Measurements from ENCODE around the gene C4orf50.

C4orf50 gene

DNA sequence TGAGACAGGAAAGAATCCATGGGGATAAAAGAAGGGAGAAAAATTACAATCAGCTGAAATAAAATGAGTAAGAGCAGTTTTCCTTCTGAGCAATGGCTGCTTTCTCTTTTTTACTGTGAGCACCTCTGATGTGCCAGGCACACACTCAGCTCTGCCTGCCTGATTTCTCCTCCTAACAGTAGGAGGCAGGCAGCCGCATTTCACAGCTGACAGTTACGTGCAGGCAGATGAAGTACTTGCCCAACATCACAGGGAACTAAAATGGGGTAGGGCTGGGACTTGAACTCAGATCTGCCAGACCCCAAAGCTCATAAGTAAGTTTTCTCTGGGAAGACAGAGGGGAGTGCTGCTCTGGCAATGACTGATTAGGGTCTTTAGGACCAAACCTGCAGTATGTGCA is 54.6 kb downstream of the C4orf50 start:
- TF ChIP-seq, protein P1, sequence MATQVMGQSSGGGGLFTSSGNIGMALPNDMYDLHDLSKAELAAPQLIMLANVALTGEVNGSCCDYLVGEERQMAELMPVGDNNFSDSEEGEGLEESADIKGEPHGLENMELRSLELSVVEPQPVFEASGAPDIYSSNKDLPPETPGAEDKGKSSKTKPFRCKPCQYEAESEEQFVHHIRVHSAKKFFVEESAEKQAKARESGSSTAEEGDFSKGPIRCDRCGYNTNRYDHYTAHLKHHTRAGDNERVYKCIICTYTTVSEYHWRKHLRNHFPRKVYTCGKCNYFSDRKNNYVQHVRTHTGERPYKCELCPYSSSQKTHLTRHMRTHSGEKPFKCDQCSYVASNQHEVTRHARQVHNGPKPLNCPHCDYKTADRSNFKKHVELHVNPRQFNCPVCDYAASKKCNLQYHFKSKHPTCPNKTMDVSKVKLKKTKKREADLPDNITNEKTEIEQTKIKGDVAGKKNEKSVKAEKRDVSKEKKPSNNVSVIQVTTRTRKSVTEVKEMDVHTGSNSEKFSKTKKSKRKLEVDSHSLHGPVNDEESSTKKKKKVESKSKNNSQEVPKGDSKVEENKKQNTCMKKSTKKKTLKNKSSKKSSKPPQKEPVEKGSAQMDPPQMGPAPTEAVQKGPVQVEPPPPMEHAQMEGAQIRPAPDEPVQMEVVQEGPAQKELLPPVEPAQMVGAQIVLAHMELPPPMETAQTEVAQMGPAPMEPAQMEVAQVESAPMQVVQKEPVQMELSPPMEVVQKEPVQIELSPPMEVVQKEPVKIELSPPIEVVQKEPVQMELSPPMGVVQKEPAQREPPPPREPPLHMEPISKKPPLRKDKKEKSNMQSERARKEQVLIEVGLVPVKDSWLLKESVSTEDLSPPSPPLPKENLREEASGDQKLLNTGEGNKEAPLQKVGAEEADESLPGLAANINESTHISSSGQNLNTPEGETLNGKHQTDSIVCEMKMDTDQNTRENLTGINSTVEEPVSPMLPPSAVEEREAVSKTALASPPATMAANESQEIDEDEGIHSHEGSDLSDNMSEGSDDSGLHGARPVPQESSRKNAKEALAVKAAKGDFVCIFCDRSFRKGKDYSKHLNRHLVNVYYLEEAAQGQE (IDR thresholded peaks at IDR 0.05; ENCODE audit: insufficient read depth in 1 of 2, low read depth in 2 of 2, low read length in 2 of 2), result no peak
- no peak for TF ChIP-seq SIN3A (IDR thresholded peaks at IDR 0.05; ENCODE audit: borderline replicate concordance, insufficient read depth, low read length)
- TF ChIP-seq FOXP2 (optimal IDR thresholded peaks at IDR 0.05; ENCODE audit: borderline replicate concordance, extremely low read depth, extremely low read length, insufficient read depth), result no peak
- TF ChIP-seq POLR2AphosphoS5 (IDR thresholded peaks at IDR 0.05; ENCODE audit: low read depth, low read length), result no peak
- TF ChIP-seq TAF1 (IDR thresholded peaks at IDR 0.05; ENCODE audit: borderline replicate concordance, insufficient read depth, low read length), result no peak

DNA sequence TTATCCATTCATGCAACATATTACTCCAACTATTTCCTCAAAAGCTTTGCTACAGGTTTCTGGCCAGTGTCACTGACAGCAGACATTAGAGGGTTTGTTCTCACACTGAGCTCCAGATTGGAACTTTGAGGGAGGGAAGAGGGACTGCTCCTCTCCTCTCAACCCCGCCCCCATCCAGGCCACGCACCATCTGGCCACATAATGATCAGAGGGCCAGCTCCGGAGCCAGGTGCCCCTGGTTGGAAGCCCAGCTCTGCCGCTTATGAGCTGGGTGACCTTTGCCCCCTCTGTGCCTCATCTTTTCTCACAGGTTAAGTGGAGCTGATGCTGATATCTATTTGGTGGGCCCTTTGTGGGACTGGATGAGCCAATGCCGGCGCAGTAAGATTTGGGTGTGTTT is 55.8 kb downstream of the C4orf50 start:
- TF ChIP-seq SIN3A (IDR thresholded peaks at IDR 0.05; ENCODE audit: borderline replicate concordance, insufficient read depth, low read length) (no peak), TAF1 (IDR thresholded peaks at IDR 0.05; ENCODE audit: borderline replicate concordance, insufficient read depth, low read length) (no peak), POLR2AphosphoS5 (IDR thresholded peaks at IDR 0.05; ENCODE audit: low read depth, low read length) (no peak), FOXP2 (optimal IDR thresholded peaks at IDR 0.05; ENCODE audit: borderline replicate concordance, extremely low read depth, extremely low read length, insufficient read depth) (no peak)
- TF ChIP-seq, protein P1 (IDR thresholded peaks at IDR 0.05; ENCODE audit: insufficient read depth in 1 of 2, low read depth in 2 of 2, low read length in 2 of 2), result no peak

DNA sequence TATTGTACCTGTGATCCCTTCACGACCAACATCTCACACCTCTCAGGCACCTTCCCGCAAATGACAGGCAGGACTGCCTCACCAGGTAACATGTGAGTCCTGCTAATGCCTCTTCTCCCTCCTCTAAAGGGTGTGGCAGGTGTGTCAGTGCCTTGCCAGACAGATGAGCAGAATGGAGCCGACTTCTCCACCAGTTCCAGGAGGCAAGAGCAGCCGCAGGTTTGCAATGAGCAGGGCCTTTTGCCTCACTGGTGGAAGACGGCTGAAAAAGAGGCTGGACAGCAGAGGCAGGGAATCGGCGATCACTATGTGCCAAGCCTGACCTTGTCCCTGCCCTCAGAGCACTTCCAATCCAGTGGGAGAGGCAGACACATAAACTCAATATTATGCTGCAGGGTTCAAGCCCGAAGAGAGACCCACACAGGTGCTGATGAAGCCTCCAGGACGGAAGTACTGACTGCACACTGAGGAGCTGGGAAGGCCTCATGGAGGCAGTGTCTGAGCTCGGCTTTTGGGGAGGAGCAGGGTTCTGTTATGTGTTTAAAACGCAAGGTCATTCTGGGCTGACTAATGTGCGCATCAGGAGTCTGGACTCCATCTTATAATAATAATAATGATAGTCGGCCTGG is 57.9 kb downstream of the C4orf50 start:
- TF ChIP-seq, protein P1 (IDR thresholded peaks at IDR 0.05; ENCODE audit: insufficient read depth in 1 of 2, low read depth in 2 of 2, low read length in 2 of 2), result no peak
- TF ChIP-seq TAF1 (IDR thresholded peaks at IDR 0.05; ENCODE audit: borderline replicate concordance, insufficient read depth, low read length), result no peak
- no peak for TF ChIP-seq POLR2AphosphoS5 (IDR thresholded peaks at IDR 0.05; ENCODE audit: low read depth, low read length)
- TF ChIP-seq FOXP2 (optimal IDR thresholded peaks at IDR 0.05; ENCODE audit: borderline replicate concordance, extremely low read depth, extremely low read length, insufficient read depth), result no peak

DNA sequence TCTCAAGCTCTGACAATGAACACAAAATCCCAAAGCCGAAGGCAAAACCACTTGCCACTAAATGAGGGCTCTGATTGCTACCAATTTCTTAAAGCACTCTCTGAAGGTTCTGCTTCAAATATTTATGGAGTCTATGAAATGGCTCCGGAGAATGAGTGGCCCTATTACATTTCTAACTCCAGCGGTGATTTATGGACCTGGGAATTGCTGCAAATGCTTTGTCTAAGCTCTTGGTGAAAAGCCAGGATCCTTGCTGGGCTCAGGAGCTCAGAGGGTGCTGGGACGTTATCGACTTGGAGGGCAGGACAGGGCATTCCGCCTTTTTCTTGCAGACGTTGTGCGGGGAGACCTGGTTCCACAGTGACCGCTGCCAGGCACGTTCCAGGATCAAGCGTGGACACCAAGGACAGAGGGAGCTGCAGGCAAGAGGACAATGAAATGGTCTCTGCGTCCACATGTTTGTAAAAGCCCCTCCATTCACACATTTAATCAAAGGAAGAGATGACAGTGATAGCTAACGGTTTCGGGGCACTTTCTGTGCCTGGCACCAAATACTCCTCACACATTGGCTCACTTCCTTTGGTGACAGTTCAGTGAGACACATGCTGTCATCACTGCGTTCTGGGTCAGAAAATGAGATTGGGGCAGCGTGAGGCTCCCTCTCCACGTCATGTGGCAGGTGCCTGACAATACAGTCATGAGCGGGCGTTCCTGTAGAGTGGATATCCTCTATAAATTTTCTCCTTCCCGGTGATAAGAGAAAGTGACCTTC is 58.8 kb downstream of the C4orf50 start:
- no peak for TF ChIP-seq FOXP2 (optimal IDR thresholded peaks at IDR 0.05; ENCODE audit: borderline replicate concordance, extremely low read depth, extremely low read length, insufficient read depth)
- no peak for TF ChIP-seq SIN3A (IDR thresholded peaks at IDR 0.05; ENCODE audit: borderline replicate concordance, insufficient read depth, low read length)
- TF ChIP-seq POLR2AphosphoS5 (IDR thresholded peaks at IDR 0.05; ENCODE audit: low read depth, low read length), result no peak
- TF ChIP-seq TAF1 (IDR thresholded peaks at IDR 0.05; ENCODE audit: borderline replicate concordance, insufficient read depth, low read length), result no peak
- TF ChIP-seq, protein P1 (IDR thresholded peaks at IDR 0.05; ENCODE audit: insufficient read depth in 1 of 2, low read depth in 2 of 2, low read length in 2 of 2), result no peak

All from PFSK-1 (cell line).